ENCODE results near the gene JAKMIP2. TPM values are rescaled to one million over a fixed set of nuclear protein-coding genes. Genes with fewer than 3 reads are reported as not detected.

JAKMIP2 gene
- total and polyA plus RNA-seq, 5 donors from 2014 or later, result 0.26 to 5.0 (median 2.4) TPM

GRCh38 chr5:147767048-147767447 lies 15.5 kb downstream of the JAKMIP2 start:
- no peaks in the 10 kb centered on the region for H3K27me3 Mint-ChIP-seq
- peaks cover 0 to 5% (median 1%) of the 10 kb centered on the region in 4 donors for H3K4me1 Mint-ChIP-seq
- H3K27ac ChIP-seq (ENCODE audit: insufficient read depth, low read length, poor library complexity, severe bottlenecking), result no peak overlapping the region
- H3K4me3 Mint-ChIP-seq, result no peak overlapping the region
- no peaks in the 10 kb centered on the region for H3K9me3 Mint-ChIP-seq
- no peak for ATAC-seq (ENCODE audit: low read depth in 2 of 2)
- no peak overlapping the region for H3K4me3 ChIP-seq (ENCODE audit: low read depth, low read length)
- no peaks in the 10 kb centered on the region for H3K9me3 ChIP-seq (ENCODE audit: control insufficient read depth in 2 of 2, low read length in 2 of 2)
- no peaks in the 10 kb centered on the region for H3K4me1 ChIP-seq (ENCODE audit: control insufficient read depth, insufficient read depth, low read length, poor library complexity, severe bottlenecking)
- H3K36me3 Mint-ChIP-seq, result no peaks in the 10 kb centered on the region
- no peak for DNase-seq
- no peaks in the 10 kb centered on the region for H3K36me3 ChIP-seq (ENCODE audit: control insufficient read depth, insufficient read depth, low read length)
- no peaks in the 10 kb centered on the region for H3K27me3 ChIP-seq (ENCODE audit: control insufficient read depth, insufficient read depth, low read length)
- no peak overlapping the region for H3K27ac Mint-ChIP-seq

GRCh38 chr5:147763791-147764525 lies 18.6 kb downstream of the JAKMIP2 start:
- no peak overlapping the region for H3K27ac ChIP-seq (ENCODE audit: insufficient read depth, low read length, poor library complexity, severe bottlenecking)
- no peaks in the 10 kb centered on the region for H3K36me3 ChIP-seq (ENCODE audit: control insufficient read depth, insufficient read depth, low read length)
- no peak for DNase-seq
- Mint-ChIP-seq H3K27ac (no peak overlapping the region), H3K4me3 (no peak overlapping the region), H3K9me3 (no peaks in the 10 kb centered on the region), H3K4me1 (peaks cover 0 to 5% (median 1%) of the 10 kb centered on the region in 4 donors), H3K36me3 (no peaks in the 10 kb centered on the region), H3K27me3 (no peaks in the 10 kb centered on the region)
- no peaks in the 10 kb centered on the region for H3K4me1 ChIP-seq (ENCODE audit: control insufficient read depth, insufficient read depth, low read length, poor library complexity, severe bottlenecking)
- H3K27me3 ChIP-seq (ENCODE audit: control insufficient read depth, insufficient read depth, low read length), result no peaks in the 10 kb centered on the region
- no peak overlapping the region for H3K4me3 ChIP-seq (ENCODE audit: low read depth, low read length)
- H3K9me3 ChIP-seq (ENCODE audit: control insufficient read depth in 2 of 2, low read length in 2 of 2), result no peaks in the 10 kb centered on the region
- ATAC-seq (ENCODE audit: low read depth in 2 of 2), result no peak

- Mint-ChIP-seq H3K36me3 (no peaks in the 10 kb centered on the region), H3K4me1 (peaks cover 0 to 5% (median 1%) of the 10 kb centered on the region in 4 donors), H3K27me3 (no peaks in the 10 kb centered on the region), H3K9me3 (no peaks in the 10 kb centered on the region), H3K4me3 (no peak overlapping the region), H3K27ac (no peak overlapping the region)
- H3K4me1 ChIP-seq (ENCODE audit: control insufficient read depth, insufficient read depth, low read length, poor library complexity, severe bottlenecking), result no peaks in the 10 kb centered on the region
- no peaks in the 10 kb centered on the region for H3K27me3 ChIP-seq (ENCODE audit: control insufficient read depth, insufficient read depth, low read length)
- ATAC-seq (ENCODE audit: low read depth in 2 of 2), result no peak
- DNase-seq, result no peak
- H3K4me3 ChIP-seq (ENCODE audit: low read depth, low read length), result no peak overlapping the region
- no peaks in the 10 kb centered on the region for H3K9me3 ChIP-seq (ENCODE audit: control insufficient read depth in 2 of 2, low read length in 2 of 2)
- no peaks in the 10 kb centered on the region for H3K36me3 ChIP-seq (ENCODE audit: control insufficient read depth, insufficient read depth, low read length)
- no peak overlapping the region for H3K27ac ChIP-seq (ENCODE audit: insufficient read depth, low read length, poor library complexity, severe bottlenecking)
Observed at GRCh38 chr5:147760086-147760875, 22.2 kb downstream of the JAKMIP2 start.

GRCh38 chr5:147759441-147759840 lies 23.1 kb downstream of the JAKMIP2 start:
- H3K27me3 ChIP-seq (ENCODE audit: control insufficient read depth, insufficient read depth, low read length), result no peaks in the 10 kb centered on the region
- H3K9me3 ChIP-seq (ENCODE audit: control insufficient read depth in 2 of 2, low read length in 2 of 2), result no peaks in the 10 kb centered on the region
- ATAC-seq (ENCODE audit: low read depth in 2 of 2), result no peak
- Mint-ChIP-seq H3K4me3 (no peak overlapping the region), H3K9me3 (peaks cover 0 to 2% (median 0%) of the 10 kb centered on the region in 7 donors), H3K4me1 (peaks cover 0 to 5% (median 1%) of the 10 kb centered on the region in 4 donors), H3K27ac (no peak overlapping the region), H3K27me3 (no peaks in the 10 kb centered on the region), H3K36me3 (no peaks in the 10 kb centered on the region)
- H3K36me3 ChIP-seq (ENCODE audit: control insufficient read depth, insufficient read depth, low read length), result no peaks in the 10 kb centered on the region
- no peak overlapping the region for H3K4me3 ChIP-seq (ENCODE audit: low read depth, low read length)
- H3K27ac ChIP-seq (ENCODE audit: insufficient read depth, low read length, poor library complexity, severe bottlenecking), result no peak overlapping the region
- no peak for DNase-seq
- H3K4me1 ChIP-seq (ENCODE audit: control insufficient read depth, insufficient read depth, low read length, poor library complexity, severe bottlenecking), result no peaks in the 10 kb centered on the region

GRCh38 chr5:147756566-147756965 lies 26.0 kb downstream of the JAKMIP2 start:
- ATAC-seq (ENCODE audit: low read depth in 2 of 2) (no peak), DNase-seq (no peak)
- no peaks in the 10 kb centered on the region for H3K36me3 ChIP-seq (ENCODE audit: control insufficient read depth, insufficient read depth, low read length)
- H3K27me3 Mint-ChIP-seq, result no peaks in the 10 kb centered on the region
- peaks cover 0 to 7% (median 0%) of the 10 kb centered on the region in 4 donors for H3K4me1 Mint-ChIP-seq
- no peak overlapping the region for H3K4me3 Mint-ChIP-seq
- no peaks in the 10 kb centered on the region for H3K27me3 ChIP-seq (ENCODE audit: control insufficient read depth, insufficient read depth, low read length)
- H3K27ac ChIP-seq (ENCODE audit: insufficient read depth, low read length, poor library complexity, severe bottlenecking), result no peak overlapping the region
- no peak overlapping the region for H3K27ac Mint-ChIP-seq
- H3K9me3 Mint-ChIP-seq, result peaks cover 0 to 2% (median 0%) of the 10 kb centered on the region in 7 donors
- no peaks in the 10 kb centered on the region for H3K36me3 Mint-ChIP-seq
- H3K4me1 ChIP-seq (ENCODE audit: control insufficient read depth, insufficient read depth, low read length, poor library complexity, severe bottlenecking), result no peaks in the 10 kb centered on the region
- H3K4me3 ChIP-seq (ENCODE audit: low read depth, low read length), result no peak overlapping the region
- no peaks in the 10 kb centered on the region for H3K9me3 ChIP-seq (ENCODE audit: control insufficient read depth in 2 of 2, low read length in 2 of 2)

- no peak for DNase-seq
- Mint-ChIP-seq H3K27ac (no peak overlapping the region), H3K27me3 (no peaks in the 10 kb centered on the region), H3K9me3 (peaks cover 0 to 2% (median 0%) of the 10 kb centered on the region in 7 donors), H3K36me3 (no peaks in the 10 kb centered on the region), H3K4me1 (peaks cover 0 to 7% (median 0%) of the 10 kb centered on the region in 4 donors), H3K4me3 (no peak overlapping the region)
- Histone ChIP-seq H3K4me3 (ENCODE audit: low read depth, low read length) (no peak overlapping the region), H3K9me3 (ENCODE audit: control insufficient read depth in 2 of 2, low read length in 2 of 2) (no peaks in the 10 kb centered on the region), H3K27ac (ENCODE audit: insufficient read depth, low read length, poor library complexity, severe bottlenecking) (no peak overlapping the region), H3K4me1 (ENCODE audit: control insufficient read depth, insufficient read depth, low read length, poor library complexity, severe bottlenecking) (no peaks in the 10 kb centered on the region), H3K36me3 (ENCODE audit: control insufficient read depth, insufficient read depth, low read length) (no peaks in the 10 kb centered on the region), H3K27me3 (ENCODE audit: control insufficient read depth, insufficient read depth, low read length) (no peaks in the 10 kb centered on the region)
- no peak for ATAC-seq (ENCODE audit: low read depth in 2 of 2)
Observed at GRCh38 chr5:147754372-147755122, 28.0 kb downstream of the JAKMIP2 start.

GRCh38 chr5:147753765-147754164 lies 28.8 kb downstream of the JAKMIP2 start:
- Mint-ChIP-seq H3K9me3 (peaks cover 0 to 2% (median 0%) of the 10 kb centered on the region in 7 donors), H3K36me3 (no peaks in the 10 kb centered on the region), H3K27ac (peak overlapping the region in 1 of 3 donors; percentile 26), H3K27me3 (no peaks in the 10 kb centered on the region), H3K4me1 (peaks cover 0 to 7% (median 0%) of the 10 kb centered on the region in 4 donors), H3K4me3 (no peak overlapping the region)
- DNase-seq (no peak), ATAC-seq (ENCODE audit: low read depth in 2 of 2) (no peak)
- H3K9me3 ChIP-seq (ENCODE audit: control insufficient read depth in 2 of 2, low read length in 2 of 2), result no peaks in the 10 kb centered on the region
- H3K4me3 ChIP-seq (ENCODE audit: low read depth, low read length), result no peak overlapping the region
- H3K27me3 ChIP-seq (ENCODE audit: control insufficient read depth, insufficient read depth, low read length), result no peaks in the 10 kb centered on the region
- H3K36me3 ChIP-seq (ENCODE audit: control insufficient read depth, insufficient read depth, low read length), result no peaks in the 10 kb centered on the region
- no peak overlapping the region for H3K27ac ChIP-seq (ENCODE audit: insufficient read depth, low read length, poor library complexity, severe bottlenecking)
- H3K4me1 ChIP-seq (ENCODE audit: control insufficient read depth, insufficient read depth, low read length, poor library complexity, severe bottlenecking), result no peaks in the 10 kb centered on the region
